OCI-LY7 (cell line): ENCODE data around the gene RRP12. TPM values are rescaled to one million over a fixed set of nuclear protein-coding genes. Genes with fewer than 3 reads are reported as not detected.
"Not testable (repeated sequence)": the region's sequence is repeated elsewhere in the genome, so short reads cannot be mapped to it uniquely, and the experiment has no call there.

ENCODE experiments used
- BruUV-seq: library from RNA; stranded (reverse); fragments of 400-500 nt; replicated peaks from 2 replicates; lab custom pipeline; 2021; lab: Mats Ljungman, UMichigan
- CTCF ChIA-PET: fragments of 300-600 bp; sonication (Branson Sonifier 250); formaldehyde crosslinking; loops from one replicate; lab custom pipeline; 2022; ENCODE audit warnings: antibody characterized with exemption; ENCODE audit not compliant: unreplicated experiment; lab: Charles Lee
- POLR2A ChIA-PET: fragments of 300-600 bp; sonication (Branson Sonifier 250); formaldehyde crosslinking; loops from one replicate; lab custom pipeline; 2022; ENCODE audit warnings: antibody characterized with exemption; lab: Charles Lee
- DNase-seq: peaks from one replicate; pipeline ENCODE4 v3.0.0-alpha.2; 2015; ENCODE audit warnings: low spot score
- H2AFZ ChIP-seq: fragments of 200-600 bp; sonication (generic), shearing (Covaris generic); 2 replicates; pipeline ENCODE4 v1.6.1; 2014; ENCODE audit warnings: mild to moderate bottlenecking, antibody characterized with exemption, low read length, moderate library complexity
- H3K27ac ChIP-seq: fragments of 200-600 bp; sonication (generic); 2 replicates; pipeline ENCODE4 v1.5.1; 2014; ENCODE audit warnings: mixed run types, low read depth, mild to moderate bottlenecking, moderate library complexity, low read length, inconsistent platforms; ENCODE audit not compliant: poor library complexity, severe bottlenecking
- H3K36me3 ChIP-seq: fragments of 200-600 bp; sonication (generic); 2 replicates; pipeline ENCODE4 v1.6.1; 2014; ENCODE audit warnings: mild to moderate bottlenecking, antibody characterized with exemption, low read length, moderate library complexity, mixed read lengths; ENCODE audit not compliant: insufficient read depth
- H3K4me1 ChIP-seq: fragments of 200-600 bp; sonication (generic); 2 replicates; pipeline ENCODE4 v1.5.1; 2014; ENCODE audit warnings: mild to moderate bottlenecking, low read length; ENCODE audit not compliant: insufficient read depth, poor library complexity, severe bottlenecking
- H3K4me2 ChIP-seq: fragments of 200-600 bp; sonication (generic); 2 replicates; pipeline ENCODE4 v1.6.1; 2014; ENCODE audit warnings: mild to moderate bottlenecking, low read length
- H3K4me3 ChIP-seq: fragments of 200-600 bp; sonication (generic); 2 replicates; pipeline ENCODE4 v1.5.1; 2014; ENCODE audit warnings: mild to moderate bottlenecking, low read depth, low read length; ENCODE audit not compliant: poor library complexity, severe bottlenecking
- H3K79me2 ChIP-seq: fragments of 200-600 bp; sonication (generic); 2 replicates; pipeline ENCODE4 v1.6.1; 2016; ENCODE audit warnings: low read depth, mild to moderate bottlenecking, low read length, moderate library complexity, mixed read lengths; ENCODE audit not compliant: insufficient read depth
- H3K9me2 ChIP-seq: fragments of 200-600 bp; sonication (generic); 2 replicates; pipeline ENCODE4 v1.6.1; 2016; ENCODE audit warnings: mild to moderate bottlenecking, low read length, mixed read lengths; ENCODE audit not compliant: insufficient read depth
- H3K9me3 ChIP-seq: fragments of 200-600 bp; sonication (generic); 2 replicates; pipeline ENCODE4 v1.6.1; 2014; ENCODE audit warnings: mild to moderate bottlenecking, mixed run types, low read length, mixed read lengths
- H4K20me1 ChIP-seq: fragments of 200-600 bp; sonication (generic); 2 replicates; pipeline ENCODE4 v1.6.1; 2014; ENCODE audit warnings: mild to moderate bottlenecking, antibody characterized with exemption, low read length, moderate library complexity, mixed read lengths; ENCODE audit not compliant: insufficient read depth
- EZH2phosphoT487 ChIP-seq: fragments of 200-600 bp; sonication (generic); IDR thresholded peaks from 2 replicates; pipeline ENCODE4 v1.6.1; 2018; ENCODE audit warnings: low read depth, borderline replicate concordance, mild to moderate bottlenecking, mixed run types, antibody characterized with exemption, low read length, moderate library complexity, mixed read lengths
- intact Hi-C: fragments of 100-400 bp; cut with micrococcal nuclease; formaldehyde crosslinking; loops from one replicate; pipeline ENCODE4 v1.10.0; 2022; ENCODE audit not compliant: unreplicated experiment
- total RNA-seq, 2 experiments: library from RNA; depleted of rRNA in 1 of 2; stranded (reverse); fragments of >200 nt in 1 of 2; shearing (Covaris generic) in 1 of 2; gene quantifications; 2 replicates each; pipeline ENCODE4 v1.2.3, GENCODE V29; 2014 to 2022
- TF ChIP-seq, protein P1 (sequence below): fragments of 200-600 bp; sonication (generic); conservative IDR thresholded peaks from 2 replicates; pipeline ENCODE4 v1.5.1; 2014; ENCODE audit warnings: mild to moderate bottlenecking, antibody characterized with exemption, low read length, moderate library complexity, mixed read lengths

The RRP12 gene
- total RNA-seq, 2 experiments from 2014 or later = 32.1 to 39.3 TPM

DNA sequence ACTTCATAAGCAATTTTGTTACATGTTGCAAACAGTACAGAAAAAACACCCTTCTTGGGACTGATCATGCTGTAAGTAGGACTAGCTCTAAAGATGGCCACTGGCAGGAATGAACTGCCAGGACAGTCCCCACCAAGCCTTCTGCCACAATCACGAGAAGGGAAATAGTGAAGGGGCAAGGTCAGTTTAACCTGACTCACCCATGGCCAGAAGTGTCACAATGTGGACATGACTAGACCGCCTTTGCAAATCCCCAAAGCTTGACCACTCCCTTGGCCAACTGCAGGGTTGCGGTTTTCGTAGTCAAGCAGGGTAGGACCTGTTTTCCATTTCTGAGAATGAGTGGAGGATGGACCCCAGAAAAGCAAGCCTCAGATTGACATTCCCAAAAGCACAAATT lies 47.2 kb downstream of the RRP12 start:
- Histone ChIP-seq H2AFZ (no peak overlapping the region), H3K36me3 (peaks cover 34% of the 10 kb centered on the region), H3K4me3 (no peak overlapping the region), H4K20me1 (no peaks in the 10 kb centered on the region), H3K4me2 (no peak overlapping the region), H3K4me1 (peaks cover 8% of the 10 kb centered on the region), H3K9me2 (no peaks in the 10 kb centered on the region), H3K27ac (no peak overlapping the region), H3K79me2 (no peaks in the 10 kb centered on the region), H3K9me3 (no peaks in the 10 kb centered on the region)
- BruUV-seq = no TSS peak
- TF ChIP-seq, protein P1, sequence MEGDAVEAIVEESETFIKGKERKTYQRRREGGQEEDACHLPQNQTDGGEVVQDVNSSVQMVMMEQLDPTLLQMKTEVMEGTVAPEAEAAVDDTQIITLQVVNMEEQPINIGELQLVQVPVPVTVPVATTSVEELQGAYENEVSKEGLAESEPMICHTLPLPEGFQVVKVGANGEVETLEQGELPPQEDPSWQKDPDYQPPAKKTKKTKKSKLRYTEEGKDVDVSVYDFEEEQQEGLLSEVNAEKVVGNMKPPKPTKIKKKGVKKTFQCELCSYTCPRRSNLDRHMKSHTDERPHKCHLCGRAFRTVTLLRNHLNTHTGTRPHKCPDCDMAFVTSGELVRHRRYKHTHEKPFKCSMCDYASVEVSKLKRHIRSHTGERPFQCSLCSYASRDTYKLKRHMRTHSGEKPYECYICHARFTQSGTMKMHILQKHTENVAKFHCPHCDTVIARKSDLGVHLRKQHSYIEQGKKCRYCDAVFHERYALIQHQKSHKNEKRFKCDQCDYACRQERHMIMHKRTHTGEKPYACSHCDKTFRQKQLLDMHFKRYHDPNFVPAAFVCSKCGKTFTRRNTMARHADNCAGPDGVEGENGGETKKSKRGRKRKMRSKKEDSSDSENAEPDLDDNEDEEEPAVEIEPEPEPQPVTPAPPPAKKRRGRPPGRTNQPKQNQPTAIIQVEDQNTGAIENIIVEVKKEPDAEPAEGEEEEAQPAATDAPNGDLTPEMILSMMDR = no peak
- TF ChIP-seq EZH2phosphoT487 = no peak
- ChIA-PET POLR2A (interaction anchor here (0.6 to 0.7 kb wide), 2 partner anchors 197 to 484 kb away, joined by 4 to 6 read pairs; no protein-coding TSS in a partner anchor), CTCF (no interaction called here)
- DNase-seq = no peak
- intact Hi-C loops = no loop called here

DNA sequence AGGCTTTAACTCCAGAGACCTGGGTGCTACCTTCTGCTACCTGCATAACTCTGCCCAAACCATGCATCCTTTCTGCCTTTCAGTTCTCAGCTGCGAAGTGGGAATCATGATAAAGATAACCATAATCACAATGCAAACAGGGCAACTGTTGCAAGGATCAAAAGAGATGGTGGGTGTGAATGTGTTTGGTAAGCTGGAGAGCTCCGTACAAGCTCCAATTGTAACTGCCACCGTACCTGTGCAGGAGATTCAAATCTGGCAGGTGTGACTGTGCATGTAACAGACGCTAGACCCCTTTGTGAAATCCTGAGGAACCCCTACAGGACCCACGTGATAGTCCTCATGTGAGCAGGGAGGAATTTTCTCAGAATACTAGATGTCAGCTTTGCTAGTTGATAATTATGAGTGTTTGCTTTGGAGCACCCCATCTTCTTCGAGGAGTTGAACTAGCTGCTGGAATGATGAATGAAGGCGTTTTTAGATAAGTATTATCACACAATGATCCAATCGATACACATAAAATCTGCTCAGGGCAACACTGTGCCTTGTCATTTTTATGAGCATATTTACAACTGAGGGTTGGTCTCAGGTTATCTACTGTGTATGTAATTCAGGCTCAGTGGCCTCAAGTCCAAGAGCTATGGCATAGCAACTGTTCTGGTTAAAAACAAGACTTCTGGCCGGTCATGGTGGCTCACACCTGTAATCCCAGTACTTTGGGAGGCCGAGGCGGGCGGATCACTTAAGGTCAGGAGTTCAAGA lies 51.2 kb downstream of the RRP12 start:
- Histone ChIP-seq H3K4me3 (no peak overlapping the region), H3K4me2 (no peak overlapping the region), H3K9me3 (no peaks in the 10 kb centered on the region), H3K9me2 (no peaks in the 10 kb centered on the region), H3K27ac (no peak overlapping the region), H3K4me1 (no peaks in the 10 kb centered on the region), H4K20me1 (no peaks in the 10 kb centered on the region), H2AFZ (no peak overlapping the region), H3K79me2 (no peaks in the 10 kb centered on the region), H3K36me3 (0 out of 2 replicates have a peak, but pooled peaks cover 6% of the 10 kb centered on the region)
- ChIA-PET POLR2A (interaction anchor here (0.8 kb wide), 1 partner anchor 19 kb away, joined by 3 read pairs; no protein-coding TSS in a partner anchor), CTCF (interaction anchor here (0.7 kb wide), 1 partner anchor 16 kb away, joined by 3 read pairs; no protein-coding TSS in a partner anchor)
- intact Hi-C loops = no loop called here
- no TSS peak for BruUV-seq
- TF ChIP-seq, protein P1 = no peak
- no peak for TF ChIP-seq EZH2phosphoT487
- DNase-seq = no peak

DNA sequence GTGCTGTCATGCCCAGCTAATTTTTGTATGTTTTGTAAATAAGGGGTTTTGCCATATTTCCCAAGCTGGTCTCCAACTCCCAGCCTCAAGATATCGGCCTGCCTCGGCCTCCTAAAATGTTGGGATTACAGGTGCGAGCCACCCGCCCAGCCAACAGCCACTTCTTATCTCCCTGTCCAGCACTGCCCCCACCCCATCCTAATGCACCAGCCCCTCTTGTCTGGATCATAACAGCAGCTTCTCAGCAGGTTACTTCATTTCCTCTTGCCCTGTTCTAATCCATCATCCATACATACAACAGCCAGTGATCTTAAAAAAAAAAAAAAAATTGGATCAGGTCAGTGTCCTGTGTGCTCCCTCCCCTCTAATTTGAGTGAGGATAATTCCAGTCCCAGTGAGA lies 53.8 kb downstream of the RRP12 start:
- no peak overlapping the region for H3K4me2 ChIP-seq
- intact Hi-C loops = no loop called here
- ChIA-PET CTCF (no interaction called here), POLR2A (interaction anchor here (1.0 kb wide), 1 partner anchor 10 kb away, joined by 3 read pairs; no protein-coding TSS in a partner anchor)
- no peak for DNase-seq
- no peaks in the 10 kb centered on the region for H3K79me2 ChIP-seq
- H4K20me1 ChIP-seq = no peaks in the 10 kb centered on the region
- H3K4me1 ChIP-seq = no peaks in the 10 kb centered on the region
- no peaks in the 10 kb centered on the region for H3K9me2 ChIP-seq
- H3K4me3 ChIP-seq = no peak overlapping the region
- no peak overlapping the region for H2AFZ ChIP-seq
- H3K36me3 ChIP-seq = 0 out of 2 replicates have a peak, but pooled peaks cover 6% of the 10 kb centered on the region
- no peak overlapping the region for H3K27ac ChIP-seq
- no peaks in the 10 kb centered on the region for H3K9me3 ChIP-seq
- no TSS peak for BruUV-seq
- TF ChIP-seq, protein P1 = no peak
- TF ChIP-seq EZH2phosphoT487 = no peak

DNA sequence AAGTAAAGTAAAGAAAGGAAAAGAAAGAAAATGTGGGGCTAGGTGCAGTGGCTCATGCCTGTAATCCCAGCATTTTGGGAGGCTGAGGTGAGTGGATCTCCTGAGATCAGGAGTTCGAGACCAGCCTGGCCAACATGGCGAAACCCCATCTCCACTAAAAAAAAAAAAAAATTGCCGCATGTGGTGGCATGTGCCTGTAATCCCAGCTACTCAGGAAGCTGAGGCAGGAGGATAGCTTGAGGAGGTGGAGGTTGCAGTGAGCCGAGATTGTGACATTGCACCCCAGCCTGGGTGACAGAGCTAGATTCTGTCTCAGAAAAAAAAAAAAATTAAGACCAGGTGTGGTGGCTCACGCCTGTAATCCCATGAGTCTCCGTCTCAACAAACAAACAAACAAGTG lies 57.5 kb downstream of the RRP12 start:
- intact Hi-C loops, H3K9me3 ChIP-seq, H3K27ac ChIP-seq, H3K79me2 ChIP-seq, H2AFZ ChIP-seq, H3K4me2 ChIP-seq, H3K36me3 ChIP-seq, BruUV-seq, H3K4me1 ChIP-seq, H4K20me1 ChIP-seq, H3K9me2 ChIP-seq, DNase-seq, CTCF ChIA-PET, H3K4me3 ChIP-seq: not testable (repeated sequence)
- POLR2A ChIA-PET = interaction anchor here (0.7 kb wide), 1 partner anchor 8 kb away, joined by 4 read pairs; no protein-coding TSS in a partner anchor
